Duodenal mucosa (tissue), 2 donors: ENCODE measurements around the gene LRRC8D.

Experiments
- H3K27ac ChIP-seq: one replicate; pipeline ENCODE4 v1.7.0; 2013; ENCODE audit warnings: low read depth, low read length
- H3K27me3 ChIP-seq, 2 donors: one replicate each; pipeline ENCODE4 v1.7.0; 2013; ENCODE audit warnings: low read length in 2 of 2, control low read depth in 1 of 2; ENCODE audit not compliant: insufficient read depth in 2 of 2, control insufficient read depth in 1 of 2
- H3K36me3 ChIP-seq, 2 donors: one replicate each; pipeline ENCODE4 v1.7.0; 2013; ENCODE audit warnings: low read length in 2 of 2, control low read depth in 1 of 2; ENCODE audit not compliant: insufficient read depth in 2 of 2, control insufficient read depth in 1 of 2
- H3K4me1 ChIP-seq, 2 donors: one replicate each; pipeline ENCODE4 v1.7.0; 2013; ENCODE audit warnings: low read length in 2 of 2, control low read depth in 1 of 2; ENCODE audit not compliant: insufficient read depth in 2 of 2, control insufficient read depth in 1 of 2
- H3K4me3 ChIP-seq, 2 donors: one replicate each; pipeline ENCODE4 v1.7.0; 2013; ENCODE audit warnings: low read length in 2 of 2, low read depth in 1 of 2
- H3K9ac ChIP-seq, 2 donors: one replicate each; pipeline ENCODE4 v1.7.0; 2013; ENCODE audit warnings: low read length in 2 of 2, low read depth in 1 of 2
- H3K9me3 ChIP-seq, 2 donors: one replicate each; pipeline ENCODE4 v1.7.0; 2013; ENCODE audit warnings: low read length in 2 of 2, control low read depth in 1 of 2; ENCODE audit not compliant: control insufficient read depth in 1 of 2

The LRRC8D gene

DNA sequence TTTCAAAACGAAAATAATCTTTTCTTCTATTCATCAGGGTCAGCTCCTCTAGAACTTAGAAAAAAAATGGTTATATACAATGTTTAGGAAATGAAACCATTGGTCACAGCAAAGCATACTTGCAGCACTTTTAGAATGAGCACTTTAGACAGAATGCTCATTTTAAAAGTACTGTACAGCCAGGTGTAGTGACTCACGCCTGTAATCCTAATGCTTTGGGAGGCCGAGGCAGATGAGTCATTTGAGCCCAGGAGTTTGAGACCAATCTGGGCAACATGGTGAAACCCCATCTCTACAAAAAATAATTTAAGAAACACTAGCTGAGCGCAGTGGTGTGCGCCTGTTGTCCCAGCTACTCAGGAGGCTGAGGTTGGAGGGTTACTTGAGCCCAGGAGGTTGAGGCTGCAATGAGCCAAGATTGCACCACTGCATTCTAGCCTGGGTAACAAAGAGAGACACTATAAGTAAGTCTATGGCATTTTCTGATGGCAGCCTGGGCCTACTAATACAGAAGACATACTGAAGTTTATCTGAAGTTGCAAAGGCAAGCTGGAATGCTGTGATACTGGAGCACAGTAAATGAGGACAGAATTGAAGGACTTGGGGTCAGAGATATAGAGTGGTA is 125.1 kb downstream of the LRRC8D start:
- Histone ChIP-seq H3K36me3 (no peaks in the 10 kb centered on the region), H3K4me3 (no peak overlapping the region), H3K9ac (no peak overlapping the region), H3K4me1 (peaks cover 4 to 6% of the 10 kb centered on the region in 2 donors), H3K27ac (no peak overlapping the region), H3K9me3 (no peaks in the 10 kb centered on the region), H3K27me3 (no peaks in the 10 kb centered on the region)

GRCh38 chr1:89946532-89946931 is 125.7 kb downstream of the LRRC8D start:
- Histone ChIP-seq H3K9ac (no peak overlapping the region), H3K4me3 (no peak overlapping the region), H3K27ac (no peak overlapping the region), H3K36me3 (no peaks in the 10 kb centered on the region), H3K4me1 (peaks cover 4 to 6% of the 10 kb centered on the region in 2 donors), H3K9me3 (no peaks in the 10 kb centered on the region), H3K27me3 (no peaks in the 10 kb centered on the region)

DNA sequence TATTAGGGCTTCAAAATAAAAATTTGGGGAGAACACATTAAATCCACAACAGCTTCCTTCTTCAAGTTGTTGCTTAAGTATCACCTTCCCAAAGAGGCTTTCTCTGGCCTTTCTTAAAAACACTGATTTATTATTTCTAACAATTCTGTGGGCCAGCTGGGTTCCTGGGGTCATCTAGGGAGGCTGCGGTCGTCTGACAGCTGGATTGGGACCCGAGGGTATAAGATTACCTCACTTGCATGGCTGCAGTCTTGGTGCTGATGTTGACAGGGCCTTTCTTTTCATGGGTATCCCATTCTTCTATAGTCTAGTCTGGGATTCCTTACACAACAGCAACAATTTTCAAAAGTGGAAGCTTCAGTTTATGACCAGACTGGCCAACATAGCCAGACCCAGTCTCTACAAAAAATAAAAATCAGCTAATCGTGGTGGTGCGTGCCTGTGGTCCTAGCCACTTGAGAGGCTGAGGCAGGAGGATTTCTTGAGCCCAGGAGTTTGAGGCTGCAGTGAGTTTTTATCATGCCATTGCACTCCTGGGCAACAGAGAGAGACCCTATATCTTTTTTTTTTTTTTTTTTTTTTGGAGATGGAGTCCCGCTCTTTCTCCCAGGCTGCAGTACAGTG is 128.0 kb downstream of the LRRC8D start:
- no peak overlapping the region for H3K4me3 ChIP-seq
- no peaks in the 10 kb centered on the region for H3K27me3 ChIP-seq
- H3K27ac ChIP-seq: no peak overlapping the region
- no peaks in the 10 kb centered on the region for H3K36me3 ChIP-seq
- H3K9me3 ChIP-seq: no peaks in the 10 kb centered on the region
- no peak overlapping the region for H3K9ac ChIP-seq
- peaks cover 4 to 6% of the 10 kb centered on the region in 2 donors for H3K4me1 ChIP-seq

DNA sequence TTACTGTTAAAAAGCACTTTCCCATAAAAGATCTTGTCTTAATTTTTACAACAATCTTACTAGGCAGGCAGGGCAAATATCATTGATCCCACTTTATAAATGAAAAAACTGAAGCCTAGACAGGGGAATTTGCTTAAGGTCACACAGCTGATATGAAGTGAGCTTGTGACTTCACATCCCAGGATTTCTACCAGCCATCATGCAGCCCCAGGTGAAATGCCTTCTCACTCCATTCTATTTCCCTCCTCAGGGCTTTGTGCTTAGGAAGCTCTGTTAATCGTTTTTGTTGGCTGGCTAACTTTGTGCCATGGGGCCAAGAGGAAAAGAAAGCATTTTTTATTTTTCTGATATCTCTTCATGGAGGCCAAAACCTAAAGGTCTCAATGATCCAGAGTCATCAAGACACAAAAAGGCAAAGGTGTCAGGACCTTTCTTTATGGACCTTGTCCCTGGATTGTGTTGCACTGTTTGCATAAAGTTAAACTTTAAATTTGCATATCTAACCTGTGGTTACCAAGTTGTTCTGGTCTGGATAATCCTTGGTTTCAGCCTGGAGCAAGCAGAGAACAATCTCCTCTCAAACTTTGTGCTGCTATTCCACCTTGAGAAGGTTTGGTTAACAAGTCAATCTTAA is 129.3 kb downstream of the LRRC8D start:
- Histone ChIP-seq H3K36me3 (no peaks in the 10 kb centered on the region), H3K27me3 (no peaks in the 10 kb centered on the region), H3K4me3 (no peak overlapping the region), H3K9ac (no peak overlapping the region), H3K27ac (no peak overlapping the region), H3K4me1 (peaks cover 4 to 6% of the 10 kb centered on the region in 2 donors), H3K9me3 (no peaks in the 10 kb centered on the region)

GRCh38 chr1:89950703-89951102 is 129.9 kb downstream of the LRRC8D start:
- Histone ChIP-seq H3K4me1 (peaks cover 4 to 6% of the 10 kb centered on the region in 2 donors), H3K4me3 (no peak overlapping the region), H3K27ac (no peak overlapping the region), H3K36me3 (no peaks in the 10 kb centered on the region), H3K9ac (no peak overlapping the region), H3K27me3 (no peaks in the 10 kb centered on the region), H3K9me3 (no peaks in the 10 kb centered on the region)

- H3K9me3 ChIP-seq: no peaks in the 10 kb centered on the region
- no peaks in the 10 kb centered on the region for H3K36me3 ChIP-seq
- no peaks in the 10 kb centered on the region for H3K27me3 ChIP-seq
- H3K27ac ChIP-seq: no peak overlapping the region
- no peak overlapping the region for H3K4me3 ChIP-seq
- peaks cover 4 to 6% of the 10 kb centered on the region in 2 donors for H3K4me1 ChIP-seq
- no peak overlapping the region for H3K9ac ChIP-seq
These were observed 131.2 kb downstream of the LRRC8D start for GRCh38 chr1:89951766-89952604.

DNA sequence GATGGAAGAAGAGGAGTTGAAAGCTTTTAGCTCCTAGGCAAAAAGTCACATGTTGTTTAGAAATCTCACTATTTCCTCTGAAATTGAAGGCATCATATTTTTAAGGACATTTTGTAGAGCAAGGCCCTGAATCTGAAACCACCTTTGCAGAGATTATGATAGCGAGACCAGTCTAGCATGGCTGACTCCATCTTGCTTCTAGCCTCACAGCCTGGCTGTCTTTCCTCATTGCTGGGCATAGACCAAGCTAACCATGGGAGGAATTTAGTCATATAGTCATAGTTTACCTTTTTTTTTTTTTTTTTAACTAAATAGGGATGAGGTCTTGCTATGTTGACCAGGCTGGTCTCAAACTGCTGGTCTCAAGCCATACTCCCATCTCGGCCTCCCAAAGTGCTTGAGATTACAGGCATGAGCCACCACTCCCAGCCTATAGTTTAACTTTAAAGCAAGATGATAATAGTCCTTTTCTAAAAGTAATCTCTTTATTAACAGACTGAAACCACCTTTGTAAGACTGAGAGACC is 131.8 kb downstream of the LRRC8D start:
- H3K36me3 ChIP-seq: no peaks in the 10 kb centered on the region
- no peak overlapping the region for H3K27ac ChIP-seq
- H3K4me3 ChIP-seq: no peak overlapping the region
- no peak overlapping the region for H3K9ac ChIP-seq
- H3K27me3 ChIP-seq: no peaks in the 10 kb centered on the region
- peaks cover 6% of the 10 kb centered on the region in 2 donors for H3K4me1 ChIP-seq
- H3K9me3 ChIP-seq: no peaks in the 10 kb centered on the region

- Histone ChIP-seq H3K4me3 (no peak overlapping the region), H3K36me3 (no peaks in the 10 kb centered on the region), H3K4me1 (peaks cover 6% of the 10 kb centered on the region in 2 donors), H3K27me3 (no peaks in the 10 kb centered on the region), H3K27ac (no peak overlapping the region), H3K9me3 (no peaks in the 10 kb centered on the region), H3K9ac (no peak overlapping the region)
These were observed 132.3 kb downstream of the LRRC8D start for GRCh38 chr1:89953131-89953626.

- Histone ChIP-seq H3K9me3 (no peaks in the 10 kb centered on the region), H3K4me3 (no peak overlapping the region), H3K27ac (no peak overlapping the region), H3K9ac (no peak overlapping the region), H3K27me3 (no peaks in the 10 kb centered on the region), H3K36me3 (no peaks in the 10 kb centered on the region), H3K4me1 (peaks cover 6% of the 10 kb centered on the region in 2 donors)
These were observed 133.1 kb downstream of the LRRC8D start for GRCh38 chr1:89953929-89954328.
